Lower leg skin (tissue), 4 donors: ENCODE data around the gene DNAJC18. TPM values are rescaled to one million over a fixed set of nuclear protein-coding genes. Genes with fewer than 3 reads are reported as not detected.
"Not testable (repeated sequence)": the region's sequence is repeated elsewhere in the genome, so short reads cannot be mapped to it uniquely, and the experiment has no call there.

Experiments
- DNase-seq, 2 donors: peaks; one replicate each; pipeline ENCODE4 v3.0.0-alpha.2; 2019; ENCODE audit warnings: low spot score in 2 of 2
- H3K4me3 ChIP-seq: fragments of 200-600 bp; sonication (generic); 2 replicates; pipeline ENCODE4 v1.5.1; 2017; ENCODE audit warnings: mild to moderate bottlenecking, low read depth; ENCODE audit not compliant: poor library complexity, severe bottlenecking
- CTCF ChIP-seq, 3 donors: fragments of 450-650 bp; IDR thresholded peaks; one replicate each; pipeline ENCODE4 v1.5.1; 2016; ENCODE audit warnings: antibody characterized with exemption in 3 of 3, mild to moderate bottlenecking in 3 of 3, moderate library complexity in 2 of 3
- POLR2A ChIP-seq, 2 donors: fragments of 450-650 bp; IDR thresholded peaks; one replicate each; pipeline ENCODE4 v1.6.1; 2016 to 2017; ENCODE audit warnings: antibody characterized with exemption in 2 of 2, mild to moderate bottlenecking in 1 of 2, moderate library complexity in 1 of 2
- WGBS, 2 donors: methylation state at CpG; one replicate each; pipeline ENCODE4 v1.1.5; 2018; 5-methylcytosine and 5-hydroxymethylcytosine counted together
- intact Hi-C: fragments of 100-400 bp; cut with DNase I; formaldehyde crosslinking; loops from one replicate; pipeline ENCODE4 v1.15.0; 2023; ENCODE audit warnings: low total_unique reads
- total RNA-seq, 4 donors: library from RNA; depleted of rRNA; stranded (reverse); fragments of >200 nt; gene quantifications; one replicate each; pipeline ENCODE4 v1.1.0, GENCODE V29; 2016

DNAJC18 gene
- total RNA-seq, 4 donors from 2014 or later, result 1.6 to 5.9 (median 3.5) TPM

GRCh38 chr5:139451878-139452660 is 12.7 kb upstream of the DNAJC18 start:
- TF ChIP-seq POLR2A (IDR thresholded peaks at IDR 0.05), result no peak
- TF ChIP-seq CTCF (IDR thresholded peaks at IDR 0.05), result no peak
- no peak overlapping the region for H3K4me3 ChIP-seq
- 79 to 85% methylated on average over 3 of the region's 3 CpGs for WGBS, 2 donors
- DNase-seq, result no peak
- intact Hi-C loops, result no loop called here

- no peak overlapping the region for H3K4me3 ChIP-seq
- WGBS, 2 donors, result 86 to 89% methylated on average over 2 of the region's 2 CpGs
- TF ChIP-seq POLR2A (IDR thresholded peaks at IDR 0.05) (no peak), CTCF (IDR thresholded peaks at IDR 0.05) (no peak)
- intact Hi-C loops, result no loop called here
- no peak for DNase-seq
Measured at GRCh38 chr5:139451176-139451575, 11.9 kb upstream of the DNAJC18 start.

DNA sequence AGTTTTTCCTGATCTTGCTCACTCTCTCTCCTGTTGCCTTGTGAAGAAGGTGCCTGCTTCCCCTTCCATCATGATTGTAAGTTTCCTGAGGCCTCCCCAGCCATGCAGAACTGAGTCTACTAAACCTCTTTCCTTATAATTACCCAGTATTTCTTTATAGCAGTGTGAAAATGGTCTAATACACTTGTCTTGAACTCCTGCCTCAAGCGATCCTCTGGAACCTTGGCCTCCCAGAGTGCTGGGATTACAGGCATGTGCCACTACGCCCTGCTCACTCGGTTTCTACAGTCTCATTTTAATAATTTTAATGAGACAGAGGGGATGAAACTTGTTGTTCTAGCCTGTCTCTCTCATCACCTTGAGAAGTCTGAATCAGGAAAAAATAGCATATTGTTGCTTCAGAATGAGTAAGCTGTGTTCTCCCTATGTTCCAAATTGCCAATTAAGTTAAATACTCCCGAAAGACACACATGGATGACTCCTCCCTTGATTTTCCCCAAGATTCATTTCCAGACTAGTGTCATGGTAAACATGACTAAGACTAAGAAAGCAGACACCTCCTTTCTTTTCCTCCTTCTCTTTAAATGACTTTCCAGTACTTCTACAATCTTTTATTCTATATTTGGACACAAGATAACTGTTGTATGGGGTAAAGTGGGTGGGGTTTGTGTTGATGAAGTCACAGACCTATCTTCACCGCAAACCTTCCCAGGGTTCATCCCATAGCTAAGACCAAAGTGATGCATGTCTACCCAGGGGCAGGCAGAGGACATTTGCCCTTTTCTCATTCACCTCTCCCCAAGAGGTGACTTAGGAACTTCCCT is 7.8 kb upstream of the DNAJC18 start:
- intact Hi-C loops, result no loop called here
- 50 to 54% methylated on average over 5 of the region's 5 CpGs for WGBS, 2 donors
- TF ChIP-seq POLR2A (IDR thresholded peaks at IDR 0.05), result no peak
- TF ChIP-seq CTCF (IDR thresholded peaks at IDR 0.05), result no peak
- H3K4me3 ChIP-seq, result no peak overlapping the region
- DNase-seq, result no peak

DNA sequence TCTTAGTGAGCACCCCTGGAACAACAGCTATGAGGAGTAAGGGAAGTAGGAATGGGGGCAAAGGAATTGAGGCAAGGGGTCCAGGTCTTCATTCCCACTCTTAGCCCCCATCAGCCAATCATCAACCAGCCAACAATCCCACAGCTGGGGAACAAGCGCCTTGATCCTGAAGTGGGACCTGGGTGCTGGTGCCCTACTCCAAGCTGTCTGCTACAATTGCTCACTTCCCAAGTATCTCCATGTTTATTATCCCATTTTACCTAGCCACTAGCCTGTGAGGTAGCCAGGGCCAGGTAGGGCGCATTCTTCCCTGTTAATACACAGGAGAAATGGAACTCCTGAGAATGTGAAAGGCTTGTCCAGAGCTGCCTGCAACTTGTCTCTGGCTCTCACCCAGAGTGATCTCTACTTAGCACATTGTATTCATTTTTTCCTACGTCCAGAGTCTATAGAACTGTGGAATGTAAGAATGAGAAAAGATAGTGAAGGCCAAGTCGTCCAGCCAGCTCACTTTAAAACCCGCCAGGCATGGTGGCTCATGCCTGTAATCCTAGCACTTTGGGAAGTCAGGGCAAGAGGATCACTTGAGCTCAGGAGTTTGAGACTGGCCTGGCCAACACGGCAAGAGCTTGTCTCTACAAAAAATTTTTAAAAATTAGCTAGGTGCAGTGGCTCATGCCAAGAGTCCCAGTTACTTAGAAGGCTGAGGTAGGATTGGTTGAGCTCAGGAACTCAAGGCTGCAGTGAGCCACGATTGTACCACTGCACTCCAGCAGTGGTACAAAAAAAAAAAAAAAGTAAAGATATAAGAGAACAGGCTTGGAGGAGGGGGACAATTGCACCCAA is 6.2 kb upstream of the DNAJC18 start:
- TF ChIP-seq POLR2A (IDR thresholded peaks at IDR 0.05), result no peak
- TF ChIP-seq CTCF (IDR thresholded peaks at IDR 0.05), result no peak
- DNase-seq, result peak in 1 of 2 donors; percentile 45
- 46 to 54% methylated on average over 7 of the region's 7 CpGs for WGBS, 2 donors
- intact Hi-C loops, result no loop called here
- no peak overlapping the region for H3K4me3 ChIP-seq

DNA sequence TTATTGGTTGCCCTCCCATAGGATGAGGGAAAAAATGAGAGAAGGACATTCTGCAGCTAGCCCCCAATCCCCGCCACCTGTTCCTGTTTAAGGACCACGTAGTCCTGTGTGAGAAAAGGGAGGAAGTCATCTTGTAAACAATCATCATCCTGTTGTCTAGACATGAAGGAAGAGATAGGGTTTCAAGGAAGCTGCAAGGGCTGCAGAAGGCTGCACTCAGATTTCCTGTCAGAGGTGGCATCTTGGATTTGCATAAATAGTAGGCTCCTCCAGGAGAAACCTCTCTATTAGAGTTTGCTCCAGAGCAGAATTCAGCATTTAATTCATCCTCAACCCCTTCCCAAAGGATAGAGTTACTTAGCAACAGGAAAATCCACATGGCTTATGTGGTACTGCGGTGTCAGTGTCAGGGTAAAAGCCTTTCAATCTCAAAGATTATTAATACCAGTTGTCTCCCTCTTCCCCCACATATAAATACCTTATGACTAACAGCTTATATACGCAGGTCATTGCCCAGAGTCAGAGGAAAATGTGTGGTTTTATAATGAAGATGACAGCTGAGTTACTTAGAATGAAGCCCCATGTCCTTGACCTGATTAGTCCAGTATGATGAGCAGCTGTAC is 4.6 kb upstream of the DNAJC18 start:
- intact Hi-C loops, result no loop called here
- peak in 1 of 2 donors; percentile 39 for DNase-seq
- H3K4me3 ChIP-seq, result no peak overlapping the region
- 59 to 67% methylated on average over 4 of the region's 4 CpGs for WGBS, 2 donors
- TF ChIP-seq CTCF (IDR thresholded peaks at IDR 0.05), result no peak
- TF ChIP-seq POLR2A (IDR thresholded peaks at IDR 0.05), result no peak

- intact Hi-C loops, H3K4me3 ChIP-seq: not testable (repeated sequence)
- DNase-seq, result peak in 1 of 2 donors; percentile 76
- 95% methylated on average over 17 of the region's 17 CpGs for WGBS, 2 donors
Measured at GRCh38 chr5:139440416-139440815, 1.1 kb upstream of the DNAJC18 start.
